Measurements from ENCODE around the gene AUTS2. TPM values are rescaled to one million over a fixed set of nuclear protein-coding genes. Genes with fewer than 3 reads are reported as not detected.

Gene AUTS2
- total and polyA plus RNA-seq, 4 donors = 4.9 to 24.4 (median 7.0) TPM

- no peak overlapping the region for H3K4me3 ChIP-seq (ENCODE audit: low read depth in 1 of 3, low read length in 3 of 3)
- no peak overlapping the region for H3K27ac ChIP-seq (ENCODE audit: low read depth in 1 of 2, low read length in 2 of 2)
- H3K36me3 ChIP-seq (ENCODE audit: control insufficient read depth in 4 of 4, insufficient read depth in 3 of 4, low read depth in 1 of 4, low read length in 3 of 4) = no peaks in the 10 kb centered on the region
- peaks cover 0 to 3% (median 0%) of the 10 kb centered on the region in 4 donors for H3K9me3 ChIP-seq (ENCODE audit: control insufficient read depth in 4 of 4, low read length in 3 of 4)
- no peaks in the 10 kb centered on the region for H3K27me3 ChIP-seq (ENCODE audit: control insufficient read depth in 4 of 4, insufficient read depth in 4 of 4, low read length in 3 of 4)
- WGBS = 94% methylated on average over 1 of the region's 1 CpG
- TF ChIP-seq SP1 (IDR thresholded peaks at IDR 0.05) (no peak), YY1 (IDR thresholded peaks at IDR 0.05) (no peak), ATF3 (IDR thresholded peaks at IDR 0.05) (no peak), ZBTB33 (IDR thresholded peaks at IDR 0.05) (no peak), RXRA (IDR thresholded peaks at IDR 0.05) (no peak), GABPA (IDR thresholded peaks at IDR 0.05 in 1 of 2, conservative IDR thresholded peaks at IDR 0.05 in 1 of 2) (no peak), TAF1 (conservative IDR thresholded peaks at IDR 0.05) (no peak), RAD21 (IDR thresholded peaks at IDR 0.05) (no peak), HNF4A (conservative IDR thresholded peaks at IDR 0.05) (no peak), NR2F2 (IDR thresholded peaks at IDR 0.05) (no peak), EGR1 (IDR thresholded peaks at IDR 0.05; ENCODE audit: low read depth in 2 of 2) (no peak), REST (IDR thresholded peaks at IDR 0.05) (no peak), MAX (IDR thresholded peaks at IDR 0.05) (no peak), CTCF (IDR thresholded peaks at IDR 0.05; ENCODE audit: low read depth, low read length, missing input control) (no peak), FOXA1 (IDR thresholded peaks at IDR 0.05) (no peak), FOXA2 (IDR thresholded peaks at IDR 0.05) (no peak), JUND (IDR thresholded peaks at IDR 0.05) (no peak), HNF4G (IDR thresholded peaks at IDR 0.05) (no peak)
- H3K4me1 ChIP-seq (ENCODE audit: control insufficient read depth in 4 of 4, insufficient read depth in 4 of 4, low read length in 3 of 4) = no peaks in the 10 kb centered on the region
- no peak overlapping the region for H3K9ac ChIP-seq (ENCODE audit: low read depth in 1 of 2, low read length in 2 of 2)
- DNase-seq (ENCODE audit: low spot score) = no peak
Measured at GRCh38 chr7:70152313-70152712, 554.0 kb downstream of the AUTS2 start.
